CD14-positive monocyte (primary cell): ENCODE data around the gene ATP6V0E2. TPM values are rescaled to one million over a fixed set of nuclear protein-coding genes. Genes with fewer than 3 reads are reported as not detected.
A peak's percentile ranks its signal among the peaks of the same experiment; 100 is the strongest.

Source experiments
- DNase-seq, 3 donors: peaks; one replicate each; pipeline ENCODE4 v3.0.0-alpha.2; 2011 to 2022
- H2AFZ ChIP-seq: 2 replicates; pipeline ENCODE4 v1.6.0; 2012; ENCODE audit warnings: mild to moderate bottlenecking, low read depth, low read length, inconsistent platforms; ENCODE audit not compliant: insufficient read depth, poor library complexity, severe bottlenecking
- H3K27ac ChIP-seq, 2 donors: 1 replicate in 1 of 2; 2 replicates in 1 of 2; pipeline ENCODE4 v1.5.1; 2012 to 2013; ENCODE audit warnings: low read length in 2 of 2, control low read depth in 1 of 2, inconsistent platforms in 1 of 2, low read depth in 1 of 2, mild to moderate bottlenecking in 1 of 2
- H3K27me3 ChIP-seq, 2 donors: one replicate each; pipeline versions ENCODE4 v1.6.0 to v1.6.1; 2011 to 2013; ENCODE audit warnings: low read length in 2 of 2; ENCODE audit not compliant: control insufficient read depth in 2 of 2, insufficient read depth in 2 of 2
- H3K36me3 ChIP-seq, 2 donors: replicated peaks in 1 of 2; 1 replicate in 1 of 2; 2 replicates in 1 of 2; pipeline versions ENCODE4 v1.5.1 to v1.6.1; 2012 to 2013; ENCODE audit warnings: low read length in 2 of 2, control low read depth in 1 of 2, inconsistent platforms in 1 of 2, mild to moderate bottlenecking in 1 of 2; ENCODE audit not compliant: insufficient read depth in 2 of 2, control insufficient read depth in 1 of 2
- H3K4me1 ChIP-seq, 2 donors: 1 replicate in 1 of 2; 2 replicates in 1 of 2; pipeline versions ENCODE4 v1.5.1 to v1.6.1; 2012 to 2013; ENCODE audit warnings: low read length in 2 of 2, control low read depth in 1 of 2, inconsistent platforms in 1 of 2, mild to moderate bottlenecking in 1 of 2, moderate library complexity in 1 of 2; ENCODE audit not compliant: insufficient read depth in 2 of 2, control insufficient read depth in 1 of 2
- H3K4me2 ChIP-seq: replicated peaks from 2 replicates; pipeline ENCODE3; 2012; ENCODE audit warnings: low read length, moderate library complexity, mild to moderate bottlenecking; ENCODE audit not compliant: poor library complexity, severe bottlenecking; ENCODE audit errors: extremely low read depth
- H3K4me3 ChIP-seq, 3 experiments: fragments of 200-600 bp in 1 of 3; sonication (generic) in 1 of 3; replicated peaks in 1 of 3; 1 replicate in 2 of 3; 2 replicates in 1 of 3; pipeline ENCODE4 v1.5.1; 2011 to 2013; ENCODE audit warnings: low read length in 3 of 3, mild to moderate bottlenecking in 3 of 3, control low read depth in 2 of 3, low read depth in 2 of 3, inconsistent platforms in 1 of 3, moderate library complexity in 1 of 3
- H3K79me2 ChIP-seq: 2 replicates; pipeline ENCODE4 v1.6.0; 2012; ENCODE audit warnings: mild to moderate bottlenecking, control low read depth, inconsistent platforms, low read length, moderate library complexity; ENCODE audit not compliant: insufficient read depth
- H3K9ac ChIP-seq: 2 replicates; pipeline ENCODE4 v1.6.0; 2017; ENCODE audit warnings: low read length, mild to moderate bottlenecking; ENCODE audit not compliant: insufficient read depth, poor library complexity, severe bottlenecking
- H3K9me3 ChIP-seq, 2 donors: replicated peaks in 1 of 2; 1 replicate in 1 of 2; 2 replicates in 1 of 2; pipeline versions ENCODE4 v1.5.1 to v1.6.1; 2012 to 2013; ENCODE audit warnings: low read length in 2 of 2, control low read depth in 1 of 2; ENCODE audit not compliant: control insufficient read depth in 1 of 2, insufficient read depth in 1 of 2
- H4K20me1 ChIP-seq: 2 replicates; pipeline ENCODE4 v1.6.0; 2012; ENCODE audit warnings: mild to moderate bottlenecking, low read length, control low read depth, moderate library complexity; ENCODE audit not compliant: insufficient read depth
- H3K27ac Mint-ChIP-seq, 7 donors: one replicate each; pipeline ENCODE4 v1.8.0; 2020; ENCODE audit warnings: mild to moderate bottlenecking in 7 of 7, mixed read lengths in 7 of 7, moderate library complexity in 6 of 7, inconsistent platforms in 2 of 7
- H3K27me3 Mint-ChIP-seq, 3 donors: one replicate each; pipeline ENCODE4 v1.8.0; 2021 to 2022; ENCODE audit warnings: low read depth in 3 of 3, mild to moderate bottlenecking in 3 of 3, mixed read lengths in 3 of 3, moderate library complexity in 3 of 3, inconsistent platforms in 1 of 3
- H3K36me3 Mint-ChIP-seq, 2 donors: one replicate each; pipeline ENCODE4 v1.8.0; 2020; ENCODE audit warnings: mixed read lengths in 2 of 2, inconsistent platforms in 1 of 2, mild to moderate bottlenecking in 1 of 2
- H3K4me1 Mint-ChIP-seq: one replicate; pipeline ENCODE4 v1.8.0; 2020; ENCODE audit warnings: mild to moderate bottlenecking, mixed read lengths
- H3K4me3 Mint-ChIP-seq, 2 donors: one replicate each; pipeline ENCODE4 v1.8.0; 2020; ENCODE audit warnings: mild to moderate bottlenecking in 2 of 2, mixed read lengths in 2 of 2, moderate library complexity in 1 of 2
- H3K9me3 Mint-ChIP-seq, 7 donors: one replicate each; pipeline ENCODE4 v1.8.0; 2020 to 2022; ENCODE audit warnings: mixed read lengths in 7 of 7, mild to moderate bottlenecking in 6 of 7, moderate library complexity in 6 of 7, inconsistent platforms in 2 of 7
- WGBS: methylation state at CpG from one replicate; pipeline ENCODE4 v1.1.5; 2013; ENCODE audit warnings: missing lambda C conversion rate; ENCODE audit not compliant: insufficient coverage; 5-methylcytosine and 5-hydroxymethylcytosine counted together
- intact Hi-C, 2 donors: fragments of 100-400 bp; cut with micrococcal nuclease; formaldehyde crosslinking; loops; one replicate each; pipeline versions ENCODE4 v1.15.0 to v1.15.1; 2023
- polyA plus RNA-seq, 3 donors: library from polyadenylated mRNA; depleted of rRNA in 1 of 3; unstranded in 2 of 3; stranded (reverse) in 1 of 3; fragments of 300-500 nt in 2 of 3; fragments of >200 nt in 1 of 3; fragmentation: Illumina TruSeq in 2 of 3; gene quantifications; 1 replicate in 2 of 3; 2 replicates in 1 of 3; pipeline ENCODE4 v1.2.3, GENCODE V29; 2012 to 2021
- TF ChIP-seq, protein P1 (sequence below): fragments of 200-600 bp; IDR thresholded peaks from one replicate; pipeline ENCODE4 v1.8.0; 2022; ENCODE audit warnings: antibody characterized with exemption, mild to moderate bottlenecking

The ATP6V0E2 gene
- polyA plus RNA-seq, 3 donors = 4.4 to 13.3 (median 8.2) TPM

DNA sequence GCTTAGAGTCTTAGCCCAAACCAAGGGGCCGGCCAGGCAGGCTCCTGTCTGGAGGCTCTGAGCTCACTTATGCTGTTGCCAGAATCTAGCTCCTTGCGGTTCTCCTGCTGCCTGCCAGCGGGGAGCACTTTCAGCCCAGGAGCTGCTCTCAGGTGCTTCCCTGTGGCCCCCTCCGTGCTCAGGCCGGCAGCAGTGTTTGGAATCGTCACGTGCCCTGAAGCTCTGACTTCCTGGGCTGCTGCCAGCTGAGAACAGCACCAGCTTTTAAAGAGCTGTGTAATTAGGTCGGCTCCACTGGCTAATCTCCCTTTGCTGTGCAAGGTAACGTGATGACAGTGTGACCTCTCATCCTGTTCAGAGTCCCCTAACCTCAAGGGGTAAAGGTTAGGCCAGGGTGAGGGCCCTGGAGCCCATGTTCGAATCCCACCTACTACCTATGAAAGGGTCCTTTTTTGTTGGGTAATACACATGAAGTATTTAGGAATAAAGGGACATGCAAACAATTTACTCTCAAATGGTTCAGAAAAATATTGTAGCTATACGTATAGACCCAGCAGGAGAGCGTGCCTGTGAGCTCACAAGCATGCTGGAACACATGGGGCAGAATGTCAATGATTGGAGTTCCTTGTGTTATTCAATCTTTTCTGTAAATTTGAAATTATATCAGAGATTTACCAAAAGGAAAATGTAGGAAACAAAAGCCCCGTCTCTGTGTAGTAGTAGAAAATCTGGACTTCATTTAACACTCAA lies 19.0 kb upstream of the ATP6V0E2 start:
- intact Hi-C loops = no loop called here
- H3K4me1 ChIP-seq = no peaks in the 10 kb centered on the region
- no peaks in the 10 kb centered on the region for H3K79me2 ChIP-seq
- H3K4me3 Mint-ChIP-seq = no peak overlapping the region
- no peak overlapping the region for H3K27ac Mint-ChIP-seq
- peaks cover 9 to 20% of the 10 kb centered on the region in 2 donors for H3K36me3 ChIP-seq
- no peaks in the 10 kb centered on the region for H3K9me3 ChIP-seq
- H3K4me2 ChIP-seq = no peak overlapping the region
- H3K4me1 Mint-ChIP-seq = no peaks in the 10 kb centered on the region
- H3K4me3 ChIP-seq = no peak overlapping the region
- no peak for DNase-seq
- peaks cover 16 to 21% of the 10 kb centered on the region in 2 donors for H3K36me3 Mint-ChIP-seq
- no peak overlapping the region for H3K9ac ChIP-seq
- H3K9me3 Mint-ChIP-seq = peaks cover 0 to 1% (median 0%) of the 10 kb centered on the region in 7 donors
- WGBS = 70% methylated on average over 7 of the region's 13 CpGs
- no peak overlapping the region for H2AFZ ChIP-seq
- H3K27me3 ChIP-seq = no peaks in the 10 kb centered on the region
- H3K27me3 Mint-ChIP-seq = peaks cover 0 to 5% (median 2%) of the 10 kb centered on the region in 3 donors
- no peak overlapping the region for H3K27ac ChIP-seq
- no peaks in the 10 kb centered on the region for H4K20me1 ChIP-seq
- TF ChIP-seq, protein P1, sequence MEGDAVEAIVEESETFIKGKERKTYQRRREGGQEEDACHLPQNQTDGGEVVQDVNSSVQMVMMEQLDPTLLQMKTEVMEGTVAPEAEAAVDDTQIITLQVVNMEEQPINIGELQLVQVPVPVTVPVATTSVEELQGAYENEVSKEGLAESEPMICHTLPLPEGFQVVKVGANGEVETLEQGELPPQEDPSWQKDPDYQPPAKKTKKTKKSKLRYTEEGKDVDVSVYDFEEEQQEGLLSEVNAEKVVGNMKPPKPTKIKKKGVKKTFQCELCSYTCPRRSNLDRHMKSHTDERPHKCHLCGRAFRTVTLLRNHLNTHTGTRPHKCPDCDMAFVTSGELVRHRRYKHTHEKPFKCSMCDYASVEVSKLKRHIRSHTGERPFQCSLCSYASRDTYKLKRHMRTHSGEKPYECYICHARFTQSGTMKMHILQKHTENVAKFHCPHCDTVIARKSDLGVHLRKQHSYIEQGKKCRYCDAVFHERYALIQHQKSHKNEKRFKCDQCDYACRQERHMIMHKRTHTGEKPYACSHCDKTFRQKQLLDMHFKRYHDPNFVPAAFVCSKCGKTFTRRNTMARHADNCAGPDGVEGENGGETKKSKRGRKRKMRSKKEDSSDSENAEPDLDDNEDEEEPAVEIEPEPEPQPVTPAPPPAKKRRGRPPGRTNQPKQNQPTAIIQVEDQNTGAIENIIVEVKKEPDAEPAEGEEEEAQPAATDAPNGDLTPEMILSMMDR = no peak

GRCh38 chr7:149855361-149856305 lies 18.1 kb upstream of the ATP6V0E2 start:
- Mint-ChIP-seq H3K9me3 (peaks cover 0 to 1% (median 0%) of the 10 kb centered on the region in 7 donors), H3K4me3 (no peak overlapping the region), H3K4me1 (no peaks in the 10 kb centered on the region), H3K36me3 (peaks cover 23 to 25% of the 10 kb centered on the region in 2 donors), H3K27ac (peak overlapping the region in 2 of 7 donors; percentile 1 to 32), H3K27me3 (peaks cover 0 to 5% (median 0%) of the 10 kb centered on the region in 3 donors)
- DNase-seq = no peak
- Histone ChIP-seq H3K9me3 (no peaks in the 10 kb centered on the region), H3K4me1 (no peaks in the 10 kb centered on the region), H3K27ac (no peak overlapping the region), H3K4me2 (no peak overlapping the region), H3K36me3 (peaks cover 14 to 28% of the 10 kb centered on the region in 2 donors), H3K79me2 (no peaks in the 10 kb centered on the region), H4K20me1 (no peaks in the 10 kb centered on the region), H3K4me3 (no peak overlapping the region), H3K9ac (no peak overlapping the region), H2AFZ (no peak overlapping the region), H3K27me3 (no peaks in the 10 kb centered on the region)
- intact Hi-C loops = no loop called here
- 97% methylated on average over 8 of the region's 16 CpGs for WGBS
- TF ChIP-seq, protein P1 = no peak
